HG02642 (cell line): ENCODE measurements around the gene NAA16.
"Not testable (repeated sequence)": the region's sequence is repeated elsewhere in the genome, so short reads cannot be mapped to it uniquely, and the experiment has no call there.

Experiments used
- ATAC-seq: cut with Tn5 transposase; IDR thresholded peaks from one replicate; pipeline ENCODE4 v1.9.1; 2021; ENCODE audit warnings: mild to moderate bottlenecking; ENCODE audit not compliant: unreplicated experiment, poor library complexity

NAA16 gene

GRCh38 chr13:41352935-41353840, 42.1 kb downstream of the NAA16 start:
- no peak for ATAC-seq

GRCh38 chr13:41354416-41354815, 43.3 kb downstream of the NAA16 start:
- ATAC-seq: no peak

- ATAC-seq: not testable (repeated sequence)
Observed at GRCh38 chr13:41356385-41356648, 45.2 kb downstream of the NAA16 start.

- ATAC-seq: no peak
Observed at GRCh38 chr13:41356786-41357185, 45.7 kb downstream of the NAA16 start.

- ATAC-seq: no peak
Observed at GRCh38 chr13:41361491-41361890, 50.4 kb downstream of the NAA16 start.

GRCh38 chr13:41364043-41364442, 53.0 kb downstream of the NAA16 start:
- no peak for ATAC-seq

GRCh38 chr13:41365631-41366030, 54.6 kb downstream of the NAA16 start:
- no peak for ATAC-seq

- no peak for ATAC-seq
Observed at GRCh38 chr13:41370736-41371135, 59.7 kb downstream of the NAA16 start.

GRCh38 chr13:41377446-41377845, 66.4 kb downstream of the NAA16 start:
- ATAC-seq: no peak

- no peak for ATAC-seq
Observed at GRCh38 chr13:41382431-41382830, 71.4 kb downstream of the NAA16 start.

- ATAC-seq: no peak
Observed at GRCh38 chr13:41383386-41383785, 72.3 kb downstream of the NAA16 start.

GRCh38 chr13:41384749-41385503, 73.9 kb downstream of the NAA16 start:
- ATAC-seq: no peak

GRCh38 chr13:41386211-41386610, 75.1 kb downstream of the NAA16 start:
- ATAC-seq: no peak

GRCh38 chr13:41387576-41387975, 76.5 kb downstream of the NAA16 start:
- no peak for ATAC-seq

GRCh38 chr13:41388143-41388881, 77.2 kb downstream of the NAA16 start:
- ATAC-seq: no peak

GRCh38 chr13:41389580-41389979, 78.5 kb downstream of the NAA16 start:
- no peak for ATAC-seq

GRCh38 chr13:41394166-41394565, 83.1 kb downstream of the NAA16 start:
- ATAC-seq: no peak

- no peak for ATAC-seq
Observed at GRCh38 chr13:41398494-41399170, 87.6 kb downstream of the NAA16 start.

GRCh38 chr13:41401366-41401765, 90.3 kb downstream of the NAA16 start:
- no peak for ATAC-seq

- no peak for ATAC-seq
Observed at GRCh38 chr13:41402691-41403511, 91.8 kb downstream of the NAA16 start.
